Measurements from ENCODE around the gene THAP7.

THAP7 gene

DNA sequence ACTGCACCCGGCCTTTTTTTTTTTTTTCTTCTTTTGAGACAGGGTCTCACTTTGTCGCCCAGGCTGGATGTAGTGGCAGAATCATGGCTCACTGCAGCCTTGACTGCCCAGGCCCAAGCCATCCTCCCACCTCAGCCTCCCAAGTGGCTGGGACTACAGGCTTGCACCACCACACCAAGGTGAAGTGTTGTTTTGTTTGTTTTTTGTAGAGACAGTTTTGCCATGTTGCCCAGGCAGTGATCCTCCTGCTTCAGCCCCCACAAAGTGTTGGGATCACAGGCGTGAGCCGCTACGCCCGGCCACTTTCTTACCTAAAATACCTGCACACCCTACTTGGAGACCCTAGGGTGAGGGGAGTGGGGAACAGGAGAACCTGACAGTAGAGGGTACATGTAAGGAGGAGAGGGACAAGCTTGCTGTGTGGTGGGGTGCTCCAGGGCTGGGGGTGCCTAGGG is 39.4 kb downstream of the THAP7 start:
- no peak for DNase-seq

- DNase-seq = no peak
Observed at GRCh38 chr22:20960609-20961008, 41.3 kb downstream of the THAP7 start.

DNA sequence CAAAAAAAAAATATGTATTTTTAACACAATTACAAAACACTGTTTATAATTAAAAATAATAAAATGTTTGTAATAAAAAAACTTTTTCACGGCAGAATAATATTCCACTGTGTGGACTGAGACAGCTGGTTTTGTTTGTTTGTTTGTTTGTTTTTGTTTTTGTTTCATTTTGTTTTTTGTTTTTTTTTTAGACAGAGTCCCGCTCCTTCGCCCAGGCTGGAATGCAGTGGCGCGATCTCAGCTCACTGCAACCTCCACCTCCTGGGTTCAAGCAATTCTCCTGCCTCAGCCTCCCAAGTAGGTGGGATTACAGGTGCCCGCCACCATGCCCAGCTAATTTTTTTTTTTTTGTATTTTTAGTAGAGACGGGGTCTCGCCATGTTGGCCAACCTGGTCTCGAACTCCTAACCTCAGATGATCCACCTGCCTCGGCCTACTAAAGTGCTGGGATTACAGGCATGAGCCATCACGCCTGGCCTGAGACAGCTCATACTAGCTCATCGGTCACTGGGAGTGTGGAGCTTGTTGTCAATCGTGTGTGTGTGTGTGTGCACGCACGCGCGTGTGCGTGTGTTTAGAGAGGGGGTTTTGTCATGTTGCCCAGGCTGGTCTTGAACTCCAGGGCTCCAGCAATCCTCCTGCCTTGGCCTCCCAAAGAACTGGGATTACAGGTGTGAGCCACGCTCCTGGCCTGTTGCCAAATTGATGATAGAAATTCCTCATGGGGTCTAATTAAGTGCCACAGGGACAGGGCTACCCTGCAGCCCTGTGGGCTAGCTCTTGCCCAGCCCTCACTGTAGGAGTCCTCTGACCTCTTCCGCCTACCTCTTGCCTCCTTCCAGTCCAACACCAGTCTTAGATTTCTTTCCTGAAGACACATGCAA is 42.1 kb downstream of the THAP7 start:
- DNase-seq = no peak

DNA sequence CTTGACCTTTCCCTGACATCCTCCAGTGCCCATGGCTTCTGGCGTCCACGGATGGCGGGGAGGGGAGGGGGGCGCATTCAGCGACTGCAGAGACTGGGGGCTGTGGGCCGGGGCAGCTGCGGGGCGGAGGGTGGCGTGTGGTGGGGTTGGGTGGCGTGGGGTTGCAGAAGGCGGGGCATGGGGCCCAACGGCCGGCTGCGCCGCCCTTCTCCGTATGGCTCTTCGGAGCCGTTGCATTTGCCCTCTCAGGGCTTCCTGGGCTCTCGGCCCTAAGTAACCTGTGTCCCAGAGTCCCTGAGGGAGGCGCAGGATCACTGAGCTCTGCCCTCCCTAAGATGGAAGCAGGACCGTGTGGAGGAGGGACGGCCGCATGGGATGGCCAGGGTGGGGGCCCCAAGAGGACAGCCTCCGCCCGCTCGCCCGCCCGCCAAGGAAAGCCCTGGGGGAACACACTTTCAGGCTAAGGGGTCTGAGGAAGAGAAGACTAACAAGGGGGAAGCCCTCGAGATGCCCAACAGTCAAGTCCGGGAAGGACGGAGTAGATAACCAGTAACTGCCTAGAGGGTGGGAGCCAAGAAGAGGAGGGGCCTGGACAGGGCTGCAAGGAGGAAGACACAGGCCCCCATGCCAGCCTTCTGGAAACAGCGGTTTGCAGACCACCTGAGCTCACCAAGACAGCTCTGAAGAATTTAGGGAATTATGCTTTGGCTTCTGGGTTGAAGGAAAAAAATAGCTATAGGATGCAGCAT is 44.1 kb downstream of the THAP7 start:
- no peak for DNase-seq

GRCh38 chr22:20957102-20957682 is 44.7 kb downstream of the THAP7 start:
- no peak for DNase-seq

GRCh38 chr22:20956258-20957101 is 45.4 kb downstream of the THAP7 start:
- DNase-seq = no peak

GRCh38 chr22:20955548-20955947 is 46.4 kb downstream of the THAP7 start:
- no peak for DNase-seq

DNA sequence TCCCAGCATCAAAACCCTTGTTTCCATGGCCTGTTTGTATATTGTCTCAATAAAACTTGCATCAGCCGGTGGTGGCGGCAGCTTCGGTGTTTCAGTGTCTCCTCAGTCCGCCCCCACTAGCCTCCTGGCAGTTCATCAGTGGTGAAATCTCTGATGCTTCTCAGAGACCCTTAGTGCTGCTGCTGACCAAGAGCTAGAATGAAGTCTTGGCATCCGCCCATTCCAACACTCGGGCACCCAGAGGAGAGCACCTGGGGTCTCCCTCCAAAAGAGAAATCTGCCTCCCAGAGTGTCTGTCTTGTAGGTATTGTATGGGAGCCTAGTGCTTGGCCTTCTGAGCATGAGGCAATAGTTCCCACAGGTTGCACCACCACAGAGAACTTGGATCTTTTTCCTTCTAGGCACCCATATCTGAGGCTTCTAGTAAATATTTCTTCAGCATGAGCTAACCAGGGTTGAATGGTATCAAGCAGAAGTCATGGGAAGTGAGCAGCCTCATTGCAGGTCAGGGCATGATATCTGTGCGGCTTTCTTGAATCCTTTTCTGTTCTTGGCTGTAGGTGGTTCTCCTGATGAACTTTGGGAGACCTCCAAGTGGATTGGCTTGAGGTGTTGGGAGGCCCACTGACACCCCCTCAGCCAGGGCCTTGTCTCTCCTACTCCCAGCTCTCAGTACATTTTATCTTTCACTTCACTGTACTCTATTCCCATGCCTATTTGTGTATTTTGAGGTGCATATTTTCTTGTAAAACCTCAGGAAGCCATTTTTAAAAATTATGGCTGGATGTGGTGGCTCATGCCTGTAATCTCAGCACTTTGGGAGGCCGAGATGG is 48.0 kb downstream of the THAP7 start:
- DNase-seq = no peak

GRCh38 chr22:20953342-20953608 is 48.6 kb downstream of the THAP7 start:
- no peak for DNase-seq

GRCh38 chr22:20952544-20953341 is 49.2 kb downstream of the THAP7 start:
- no peak for DNase-seq

DNA sequence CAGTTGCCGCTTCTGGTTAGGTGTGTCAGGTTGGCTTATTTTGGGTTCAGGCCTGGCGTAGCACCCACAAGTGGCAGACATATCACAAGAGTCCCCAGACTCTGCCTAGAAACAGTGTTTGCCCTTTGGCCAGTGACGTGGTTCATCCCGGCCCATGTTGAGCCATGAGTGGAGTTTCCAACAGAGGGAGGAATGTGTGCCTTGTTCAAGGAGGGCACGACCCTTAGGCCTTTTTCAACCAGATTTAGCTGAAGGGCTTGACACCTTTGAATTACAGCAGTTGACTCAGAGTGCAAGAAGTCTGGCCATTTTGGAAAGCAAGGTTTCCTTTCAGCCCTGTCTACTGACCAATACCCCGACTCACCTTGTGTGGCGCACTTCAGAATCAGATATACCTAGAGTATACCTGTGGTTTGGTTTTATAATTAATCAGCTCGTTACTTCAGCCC is 50.0 kb downstream of the THAP7 start:
- no peak for DNase-seq

DNA sequence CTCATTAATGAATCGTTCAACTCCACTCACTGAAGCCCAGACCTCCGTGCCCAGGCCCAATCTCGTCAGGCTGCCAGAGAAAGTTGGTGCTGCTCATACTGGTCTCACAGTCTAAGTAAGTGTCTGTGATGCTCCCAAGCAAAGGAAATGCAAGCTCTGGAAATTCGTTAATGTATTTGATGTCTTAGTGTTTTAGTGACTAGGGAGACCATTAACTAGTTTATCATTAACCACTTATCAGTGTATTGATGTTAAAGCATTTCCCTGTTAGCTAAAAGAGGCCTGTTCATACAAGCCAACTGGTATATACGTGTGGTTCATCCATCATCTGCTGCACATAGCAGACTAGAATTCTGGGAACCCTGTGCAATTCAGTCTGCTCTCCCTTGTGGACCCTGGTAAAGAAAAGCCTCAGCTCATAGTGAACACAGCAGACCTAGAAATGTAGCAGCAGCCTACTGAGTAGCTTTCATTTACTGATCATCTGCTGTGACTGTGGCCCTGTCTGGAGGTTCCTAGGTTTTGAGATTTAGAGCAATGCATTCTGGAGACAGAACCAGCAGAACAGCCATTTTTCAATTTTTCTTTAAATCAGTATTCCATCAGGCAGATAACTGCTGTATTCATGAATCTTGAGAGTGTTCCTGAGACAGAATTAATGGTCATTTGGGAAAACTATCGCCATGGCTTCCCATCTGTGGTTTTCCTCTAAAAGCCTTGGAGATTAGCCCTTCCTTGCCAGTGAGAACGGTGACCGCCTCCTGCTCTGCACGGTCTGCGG is 50.6 kb downstream of the THAP7 start:
- no peak for DNase-seq

GRCh38 chr22:20949698-20950183 is 52.2 kb downstream of the THAP7 start:
- no peak for DNase-seq

Data from activated CD4-positive, alpha-beta T cell treated with anti-CD3 and anti-CD28 coated beads, Interleukin-2, amount 50 U/mL, for 16 hours (primary cell).